ENCODE measurements around the gene GRAMD2B. TPM values are rescaled to one million over a fixed set of nuclear protein-coding genes. Genes with fewer than 3 reads are reported as not detected.
A peak's percentile ranks its signal among the peaks of the same experiment; 100 is the strongest.

GRAMD2B gene
- total RNA-seq, 1 experiment from 2014 or later = 11.1 TPM

- BruUV-seq (replicated peaks) = no TSS peak
- Mint-ChIP-seq H3K36me3 (ENCODE audit: insufficient read depth, unreplicated experiment) (no peaks in the 10 kb centered on the region), H3K9me3 (ENCODE audit: unreplicated experiment) (peaks cover 15% of the 10 kb centered on the region), H3K27me3 (ENCODE audit: insufficient read depth, unreplicated experiment) (no peaks in the 10 kb centered on the region), H3K27ac (ENCODE audit: low read depth, unreplicated experiment) (peak overlapping the region; percentile 73), H3K4me3 (ENCODE audit: unreplicated experiment) (no peak overlapping the region), H3K4me1 (ENCODE audit: insufficient read depth, unreplicated experiment) (peaks cover 15% of the 10 kb centered on the region)
- ChIA-PET CTCF (interaction anchor here (0.6 to 1.3 kb wide), 4 partner anchors 14 to 211 kb away, joined by 3 to 4 read pairs (median 4); no protein-coding TSS in a partner anchor), POLR2A (interaction anchor here (0.8 to 4.0 kb wide), 6 partner anchors 10 to 132 kb away, joined by 3 to 19 read pairs (median 4); partner anchors contain the start of gene GRAMD2B)
- DNase-seq (ENCODE audit: unreplicated experiment) = peak; percentile 71
- TF ChIP-seq, protein P1, sequence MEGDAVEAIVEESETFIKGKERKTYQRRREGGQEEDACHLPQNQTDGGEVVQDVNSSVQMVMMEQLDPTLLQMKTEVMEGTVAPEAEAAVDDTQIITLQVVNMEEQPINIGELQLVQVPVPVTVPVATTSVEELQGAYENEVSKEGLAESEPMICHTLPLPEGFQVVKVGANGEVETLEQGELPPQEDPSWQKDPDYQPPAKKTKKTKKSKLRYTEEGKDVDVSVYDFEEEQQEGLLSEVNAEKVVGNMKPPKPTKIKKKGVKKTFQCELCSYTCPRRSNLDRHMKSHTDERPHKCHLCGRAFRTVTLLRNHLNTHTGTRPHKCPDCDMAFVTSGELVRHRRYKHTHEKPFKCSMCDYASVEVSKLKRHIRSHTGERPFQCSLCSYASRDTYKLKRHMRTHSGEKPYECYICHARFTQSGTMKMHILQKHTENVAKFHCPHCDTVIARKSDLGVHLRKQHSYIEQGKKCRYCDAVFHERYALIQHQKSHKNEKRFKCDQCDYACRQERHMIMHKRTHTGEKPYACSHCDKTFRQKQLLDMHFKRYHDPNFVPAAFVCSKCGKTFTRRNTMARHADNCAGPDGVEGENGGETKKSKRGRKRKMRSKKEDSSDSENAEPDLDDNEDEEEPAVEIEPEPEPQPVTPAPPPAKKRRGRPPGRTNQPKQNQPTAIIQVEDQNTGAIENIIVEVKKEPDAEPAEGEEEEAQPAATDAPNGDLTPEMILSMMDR (IDR thresholded peaks at IDR 0.05; ENCODE audit: unreplicated experiment) = no peak
- intact Hi-C loops (cut with micrococcal nuclease) = no loop called here
Observed at GRCh38 chr5:126384985-126385384, 38.2 kb upstream of the GRAMD2B start.

DNA sequence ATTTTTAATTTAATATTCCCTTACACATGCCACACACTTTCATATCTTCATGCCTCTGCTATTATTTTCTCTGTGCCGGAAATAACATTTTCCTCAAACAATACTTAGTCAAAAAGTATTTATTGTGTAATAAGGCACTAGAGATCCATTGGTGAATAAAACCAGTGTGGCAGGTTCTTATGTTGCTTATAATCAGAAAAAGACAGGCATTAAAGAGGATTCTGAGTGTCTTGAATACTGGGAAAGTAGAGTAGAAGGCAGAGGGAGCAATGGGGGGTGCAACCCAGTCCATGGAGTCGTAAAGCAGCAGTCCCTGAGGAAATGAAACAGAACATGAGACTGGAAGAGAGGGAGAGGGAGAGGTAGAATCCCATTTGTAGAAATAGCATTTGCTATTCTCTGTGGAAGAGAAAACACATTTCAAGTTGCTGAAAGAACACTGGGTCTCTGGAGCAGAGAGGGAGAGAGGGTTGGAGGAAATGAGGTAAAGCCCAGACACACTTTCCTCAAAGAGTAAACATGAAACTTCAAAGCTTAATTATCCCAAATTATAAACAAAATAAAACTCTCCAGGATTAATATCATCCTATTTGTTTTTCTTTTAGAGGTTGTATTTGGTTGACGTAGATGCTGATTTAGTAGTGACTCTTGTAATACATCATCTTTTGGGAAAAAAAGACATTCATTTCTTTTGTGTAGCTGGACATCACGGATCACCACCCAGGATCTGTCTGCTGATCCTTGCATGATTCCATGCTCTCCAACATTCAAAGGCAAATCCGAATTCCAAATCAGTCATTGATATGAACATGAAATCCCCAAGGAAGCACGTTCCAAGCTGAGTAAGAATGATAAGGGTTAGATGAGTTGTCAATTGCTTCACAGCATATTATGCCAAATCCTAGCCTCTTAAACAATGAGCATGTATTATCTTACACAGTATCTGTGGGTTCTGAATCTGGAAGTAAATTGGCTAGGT lies 37.4 kb upstream of the GRAMD2B start:
- H3K27ac Mint-ChIP-seq (ENCODE audit: low read depth, unreplicated experiment) = peak overlapping the region; percentile 73
- H3K4me3 Mint-ChIP-seq (ENCODE audit: unreplicated experiment) = no peak overlapping the region
- intact Hi-C loops (cut with micrococcal nuclease) = no loop called here
- peaks cover 15% of the 10 kb centered on the region for H3K4me1 Mint-ChIP-seq (ENCODE audit: insufficient read depth, unreplicated experiment)
- H3K9me3 Mint-ChIP-seq (ENCODE audit: unreplicated experiment) = peaks cover 8% of the 10 kb centered on the region
- TF ChIP-seq, protein P1 (IDR thresholded peaks at IDR 0.05; ENCODE audit: unreplicated experiment) = no peak
- ChIA-PET POLR2A (interaction anchor here (0.6 to 4.0 kb wide), 7 partner anchors 10 to 131 kb away, joined by 3 to 19 read pairs (median 5); partner anchors contain the start of gene GRAMD2B), CTCF (interaction anchor here (0.7 to 1.0 kb wide), 5 partner anchors 15 to 211 kb away, joined by 3 to 4 read pairs (median 3); no protein-coding TSS in a partner anchor)
- DNase-seq (ENCODE audit: unreplicated experiment) = no peak
- no peaks in the 10 kb centered on the region for H3K27me3 Mint-ChIP-seq (ENCODE audit: insufficient read depth, unreplicated experiment)
- no peaks in the 10 kb centered on the region for H3K36me3 Mint-ChIP-seq (ENCODE audit: insufficient read depth, unreplicated experiment)
- no TSS peak for BruUV-seq (replicated peaks)

DNA sequence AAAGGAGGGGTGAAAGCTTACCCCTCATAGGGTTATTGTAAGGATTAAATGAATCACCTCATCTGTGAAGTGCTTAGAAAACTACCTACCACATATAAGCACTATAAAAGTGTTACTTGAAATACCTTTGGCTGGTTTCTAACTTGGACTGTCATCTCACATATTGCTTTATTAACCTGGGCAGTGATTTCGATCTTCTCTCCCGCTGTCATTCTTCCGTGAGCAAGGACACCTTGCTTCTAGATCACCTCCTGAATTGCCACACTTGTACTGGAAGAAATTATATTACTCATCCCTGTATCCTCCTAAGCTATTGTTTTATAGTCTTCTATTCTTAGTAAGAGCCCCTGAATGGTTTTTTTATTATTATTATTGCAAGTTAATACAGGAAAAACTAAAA lies 34.0 kb upstream of the GRAMD2B start:
- Mint-ChIP-seq H3K4me3 (ENCODE audit: unreplicated experiment) (no peak overlapping the region), H3K4me1 (ENCODE audit: insufficient read depth, unreplicated experiment) (peaks cover 16% of the 10 kb centered on the region), H3K27me3 (ENCODE audit: insufficient read depth, unreplicated experiment) (no peaks in the 10 kb centered on the region), H3K36me3 (ENCODE audit: insufficient read depth, unreplicated experiment) (no peaks in the 10 kb centered on the region), H3K27ac (ENCODE audit: low read depth, unreplicated experiment) (no peak overlapping the region), H3K9me3 (ENCODE audit: unreplicated experiment) (no peaks in the 10 kb centered on the region)
- intact Hi-C loops (cut with micrococcal nuclease) = no loop called here
- no TSS peak for BruUV-seq (replicated peaks)
- TF ChIP-seq, protein P1 (IDR thresholded peaks at IDR 0.05; ENCODE audit: unreplicated experiment) = no peak
- ChIA-PET CTCF (interaction anchor here (0.8 kb wide), 1 partner anchor 25 kb away, joined by 3 read pairs; no protein-coding TSS in a partner anchor), POLR2A (interaction anchor here (0.8 kb wide), 1 partner anchor 19 kb away, joined by 3 read pairs; no protein-coding TSS in a partner anchor)
- peak; percentile 19 for DNase-seq (ENCODE audit: unreplicated experiment)

DNA sequence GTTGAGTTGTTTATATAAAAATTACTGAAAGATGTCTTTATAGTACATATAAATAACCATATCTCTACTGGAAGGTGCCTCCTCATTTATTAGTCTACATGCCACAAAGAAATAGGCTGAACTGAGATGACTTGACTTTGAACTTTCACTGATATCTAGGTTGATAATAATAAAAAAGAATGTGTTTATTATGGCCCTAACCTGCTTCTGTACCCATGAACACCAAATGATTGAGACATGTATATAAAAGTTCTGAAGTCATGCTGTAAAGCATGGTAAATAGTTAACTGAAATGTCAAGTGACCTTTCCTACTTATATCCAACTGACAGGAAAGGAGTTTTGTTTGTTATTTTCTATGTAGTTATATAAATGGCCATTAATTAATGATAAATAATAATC lies 33.2 kb upstream of the GRAMD2B start:
- ChIA-PET POLR2A (no interaction called here), CTCF (no interaction called here)
- H3K4me3 Mint-ChIP-seq (ENCODE audit: unreplicated experiment) = no peak overlapping the region

More for the DNA sequence above, 33.2 kb upstream of the GRAMD2B start:
- BruUV-seq (replicated peaks) = no TSS peak
- Mint-ChIP-seq H3K27me3 (ENCODE audit: insufficient read depth, unreplicated experiment) (no peaks in the 10 kb centered on the region), H3K27ac (ENCODE audit: low read depth, unreplicated experiment) (no peak overlapping the region), H3K36me3 (ENCODE audit: insufficient read depth, unreplicated experiment) (no peaks in the 10 kb centered on the region), H3K4me1 (ENCODE audit: insufficient read depth, unreplicated experiment) (peaks cover 14% of the 10 kb centered on the region), H3K9me3 (ENCODE audit: unreplicated experiment) (no peaks in the 10 kb centered on the region)
- intact Hi-C loops (cut with micrococcal nuclease) = no loop called here
- TF ChIP-seq, protein P1 (IDR thresholded peaks at IDR 0.05; ENCODE audit: unreplicated experiment) = no peak
- no peak for DNase-seq (ENCODE audit: unreplicated experiment)
